Tibial artery (tissue), 4 donors: ENCODE measurements around the gene AKAP17A.

Experiments
- DNase-seq, 2 donors: peaks; one replicate each; pipeline ENCODE4 v3.0.0-alpha.2; 2019
- H3K27ac ChIP-seq, 2 donors: fragments of 200-600 bp; sonication (generic) in 1 of 2; 1 replicate in 1 of 2; 2 replicates in 1 of 2; pipeline ENCODE4 v1.5.1; 2018 to 2019; ENCODE audit warnings: mild to moderate bottlenecking in 1 of 2
- H3K27me3 ChIP-seq, 2 donors: fragments of 200-600 bp; sonication (generic) in 1 of 2; one replicate each; pipeline versions ENCODE4 v1.5.1 to v1.6.0; 2016 to 2019
- H3K36me3 ChIP-seq, 3 donors: fragments of 200-600 bp; sonication (generic) in 2 of 3; one replicate each; pipeline ENCODE4 v1.5.1; 2016 to 2019; ENCODE audit warnings: mild to moderate bottlenecking in 2 of 3
- H3K4me1 ChIP-seq, 4 donors: fragments of 200-600 bp; sonication (generic) in 2 of 4; 1 replicate in 3 of 4; 2 replicates in 1 of 4; pipeline ENCODE4 v1.5.1; 2016 to 2019
- H3K4me3 ChIP-seq, 2 donors: fragments of 200-600 bp; sonication (generic) in 1 of 2; 1 replicate in 1 of 2; 2 replicates in 1 of 2; pipeline ENCODE4 v1.5.1; 2018 to 2019; ENCODE audit warnings: mild to moderate bottlenecking in 2 of 2
- H3K9me3 ChIP-seq, 3 donors: fragments of 200-600 bp; sonication (generic) in 1 of 3; one replicate each; pipeline ENCODE4 v1.5.1; 2016 to 2019
- intact Hi-C: fragments of 100-400 bp; cut with DNase I; formaldehyde crosslinking; loops from one replicate; pipeline ENCODE4 v1.15.0; 2023; ENCODE audit warnings: low total_unique reads
- TF ChIP-seq, protein P1 (sequence below), 2 experiments: fragments of 200-600 bp in 1 of 2; fragments of 450-650 bp in 1 of 2; IDR thresholded peaks; one replicate each; pipeline ENCODE4 v1.5.1; 2017 to 2019; ENCODE audit warnings: antibody characterized with exemption in 2 of 2, mild to moderate bottlenecking in 1 of 2, moderate library complexity in 1 of 2

AKAP17A gene

GRCh38 chrX:1649621-1650020, 58.2 kb downstream of the AKAP17A start:
- Histone ChIP-seq H3K4me1 (no peaks in the 10 kb centered on the region), H3K9me3 (peaks cover 0 to 11% (median 6%) of the 10 kb centered on the region in 3 donors), H3K27me3 (peaks cover 0 to 12% of the 10 kb centered on the region in 2 donors), H3K4me3 (no peak overlapping the region), H3K27ac (no peak overlapping the region), H3K36me3 (no peaks in the 10 kb centered on the region)
- intact Hi-C loops: loop anchor here (5.0 kb wide), 1 partner anchor 943 kb away; no protein-coding TSS in a partner anchor
- TF ChIP-seq, protein P1, sequence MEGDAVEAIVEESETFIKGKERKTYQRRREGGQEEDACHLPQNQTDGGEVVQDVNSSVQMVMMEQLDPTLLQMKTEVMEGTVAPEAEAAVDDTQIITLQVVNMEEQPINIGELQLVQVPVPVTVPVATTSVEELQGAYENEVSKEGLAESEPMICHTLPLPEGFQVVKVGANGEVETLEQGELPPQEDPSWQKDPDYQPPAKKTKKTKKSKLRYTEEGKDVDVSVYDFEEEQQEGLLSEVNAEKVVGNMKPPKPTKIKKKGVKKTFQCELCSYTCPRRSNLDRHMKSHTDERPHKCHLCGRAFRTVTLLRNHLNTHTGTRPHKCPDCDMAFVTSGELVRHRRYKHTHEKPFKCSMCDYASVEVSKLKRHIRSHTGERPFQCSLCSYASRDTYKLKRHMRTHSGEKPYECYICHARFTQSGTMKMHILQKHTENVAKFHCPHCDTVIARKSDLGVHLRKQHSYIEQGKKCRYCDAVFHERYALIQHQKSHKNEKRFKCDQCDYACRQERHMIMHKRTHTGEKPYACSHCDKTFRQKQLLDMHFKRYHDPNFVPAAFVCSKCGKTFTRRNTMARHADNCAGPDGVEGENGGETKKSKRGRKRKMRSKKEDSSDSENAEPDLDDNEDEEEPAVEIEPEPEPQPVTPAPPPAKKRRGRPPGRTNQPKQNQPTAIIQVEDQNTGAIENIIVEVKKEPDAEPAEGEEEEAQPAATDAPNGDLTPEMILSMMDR (IDR thresholded peaks at IDR 0.05): no peak
- DNase-seq: no peak
